Right lobe of liver (tissue), 6 donors: Measurements from ENCODE around the gene MYO3A. TPM values are rescaled to one million over a fixed set of nuclear protein-coding genes. Genes with fewer than 3 reads are reported as not detected.

Experiments used
- ATAC-seq, 4 donors: fragments of 200-7000 bp; cut with Tn5 transposase; one replicate each; pipeline ENCODE4 v1.9.1; 2020; ENCODE audit warnings: mild to moderate bottlenecking in 4 of 4, moderate library complexity in 4 of 4
- DNase-seq, 3 donors: peaks; one replicate each; pipeline ENCODE4 v3.0.0-alpha.2; 2020
- H3K27ac ChIP-seq, 3 donors: fragments of 200-600 bp; one replicate each; pipeline ENCODE4 v1.8.0; 2022
- H3K27me3 ChIP-seq, 2 donors: fragments of 200-600 bp; one replicate each; pipeline ENCODE4 v1.8.0; 2022
- H3K36me3 ChIP-seq, 4 donors: fragments of 200-600 bp; sonication (generic) in 1 of 4; one replicate each; pipeline versions ENCODE4 v1.5.1 to v1.8.0; 2017 to 2022; ENCODE audit warnings: control low read depth in 1 of 4
- H3K4me1 ChIP-seq, 4 donors: fragments of 200-600 bp; sonication (generic) in 1 of 4; one replicate each; pipeline versions ENCODE4 v1.5.1 to v1.8.0; 2017 to 2022; ENCODE audit warnings: control low read depth in 1 of 4
- H3K4me3 ChIP-seq, 3 donors: fragments of 200-600 bp; one replicate each; pipeline ENCODE4 v1.8.0; 2022
- H3K9me3 ChIP-seq, 4 donors: fragments of 200-600 bp; sonication (generic) in 1 of 4; one replicate each; pipeline versions ENCODE4 v1.5.1 to v1.8.0; 2017 to 2022; ENCODE audit warnings: control low read depth in 1 of 4
- CTCF ChIP-seq, 4 donors: fragments of 200-600 bp in 3 of 4; fragments of 450-650 bp in 1 of 4; IDR thresholded peaks; one replicate each; pipeline versions ENCODE4 v1.5.1 to v1.8.0; 2016 to 2022; ENCODE audit warnings: antibody characterized with exemption in 4 of 4, mild to moderate bottlenecking in 2 of 4
- POLR2A ChIP-seq: fragments of 450-650 bp; IDR thresholded peaks from one replicate; pipeline ENCODE4 v1.6.1; 2017; ENCODE audit warnings: antibody characterized with exemption, mild to moderate bottlenecking
- WGBS: methylation state at CpG from one replicate; pipeline ENCODE4 v1.1.6; 2018; ENCODE audit warnings: low coverage, low lambda C conversion rate; ENCODE audit not compliant: insufficient coverage; ENCODE audit errors: missing lambda C conversion rate; 5-methylcytosine and 5-hydroxymethylcytosine counted together
- intact Hi-C, 2 donors: fragments of 100-400 bp; cut with DNase I; formaldehyde crosslinking; loops; one replicate each; pipeline versions ENCODE4 v1.11.2 to v1.14.1; 2022
- total RNA-seq, 6 experiments: library from RNA; depleted of rRNA in 2 of 6; stranded (reverse); fragments of >200 nt in 2 of 6; fragmentation: NEBNext Ultra II Directional in 3 of 6; extraction: Animal tissue kit (Norgen Biotek cat#: 25700) in 3 of 6; gene quantifications; one replicate each; pipeline versions ENCODE4 v1.1.0 to v1.2.4, GENCODE V29; 2016 to 2023
- donor health status: DM: no; HTN: yes; CAD: no.
- donor health status: DM: no; HTN: no; CAD: no.
- donor health status: DM: no; HTN: no; CAD: no.
- donor health status: DM: no; HTN: yes; CAD: no.
- donor health status: DM: no; HTN: yes; CAD: no.

The MYO3A gene
- total RNA-seq, 6 experiments from 2014 or later, result 0.04 to 0.12 (median 0.12) TPM; not detected in 3

- 82% methylated on average over 1 of the region's 2 CpGs for WGBS
- Histone ChIP-seq H3K4me3 (no peak overlapping the region), H3K36me3 (no peaks in the 10 kb centered on the region), H3K4me1 (no peaks in the 10 kb centered on the region), H3K27ac (no peak overlapping the region), H3K9me3 (no peaks in the 10 kb centered on the region), H3K27me3 (no peaks in the 10 kb centered on the region)
- DNase-seq (no peak), ATAC-seq (no peak)
- TF ChIP-seq POLR2A (no peak), CTCF (IDR thresholded peaks at IDR 0.05) (no peak)
- intact Hi-C loops, result no loop called here
These were observed 271.2 kb downstream of the MYO3A start for GRCh38 chr10:26205223-26205622.

DNA sequence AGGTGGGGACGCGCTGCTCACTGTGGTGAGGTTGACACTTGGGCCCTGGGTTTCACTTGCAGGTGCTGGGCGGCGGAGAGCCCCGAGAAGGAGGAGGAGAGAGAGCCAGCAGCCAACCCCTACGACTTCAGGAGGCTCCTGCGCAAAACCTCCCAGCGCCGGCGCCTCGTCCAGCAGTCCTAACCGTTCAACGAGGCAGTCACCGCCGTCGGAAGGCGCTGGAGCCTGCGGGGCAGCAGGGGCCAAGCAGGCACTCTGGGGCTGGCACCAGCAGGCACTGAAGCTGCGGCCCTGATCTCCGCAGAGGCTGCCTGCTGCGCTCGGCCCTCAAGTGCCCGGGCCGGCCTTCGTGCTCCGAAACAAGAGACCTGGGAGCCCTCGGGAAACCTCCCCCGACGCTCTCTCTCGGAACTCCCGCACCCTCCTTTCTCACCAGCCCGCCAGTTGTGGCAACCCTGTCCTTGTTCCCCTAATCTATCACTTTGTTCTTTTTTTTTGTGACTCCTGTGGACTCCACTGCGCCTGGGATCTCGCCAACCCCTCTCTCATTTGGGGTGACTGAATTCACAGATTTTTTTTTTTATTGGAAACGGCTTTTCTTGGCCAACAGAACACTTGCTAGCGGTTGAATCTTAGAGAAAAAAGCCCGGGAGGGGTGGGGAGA, 277.9 kb downstream of the MYO3A start:
- no peak overlapping the region for H3K4me3 ChIP-seq
- WGBS, result 9% methylated on average over 12 of the region's 37 CpGs
- H3K4me1 ChIP-seq, result peaks cover 0 to 11% (median 0%) of the 10 kb centered on the region in 4 donors
- intact Hi-C loops, result no loop called here
- no peak overlapping the region for H3K27ac ChIP-seq
- H3K27me3 ChIP-seq, result peaks cover 0 to 35% of the 10 kb centered on the region in 2 donors
- TF ChIP-seq CTCF (IDR thresholded peaks at IDR 0.05) (no peak), POLR2A (no peak)
- H3K9me3 ChIP-seq, result no peaks in the 10 kb centered on the region
- H3K36me3 ChIP-seq, result no peaks in the 10 kb centered on the region
- DNase-seq (no peak), ATAC-seq (no peak)

DNA sequence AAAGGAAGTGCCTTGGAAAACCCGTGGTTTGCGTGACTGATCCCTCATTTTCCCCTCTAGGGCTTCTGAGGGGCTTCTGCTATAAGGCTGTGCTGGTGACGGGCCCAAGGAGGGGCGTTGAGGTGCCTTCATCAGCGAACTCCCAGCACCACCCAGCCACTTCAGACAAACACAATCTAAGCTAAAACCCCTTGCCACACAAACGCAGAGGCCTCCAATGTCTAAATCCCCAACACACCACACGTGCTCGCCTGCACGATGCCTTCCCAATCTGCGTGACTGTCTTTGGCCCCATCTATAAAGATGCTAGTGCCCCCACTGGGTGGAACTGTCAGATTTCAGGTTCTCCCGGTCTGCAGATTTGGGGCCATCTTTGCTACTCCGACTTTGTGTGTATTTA, 278.5 kb downstream of the MYO3A start:
- TF ChIP-seq POLR2A (no peak), CTCF (IDR thresholded peaks at IDR 0.05) (no peak)
- ATAC-seq, result no peak
- peaks cover 0 to 38% of the 10 kb centered on the region in 2 donors for H3K27me3 ChIP-seq

GRCh38 chr10:26213157-26213800, 279.2 kb downstream of the MYO3A start:
- DNase-seq, result no peak
- no peak for ATAC-seq
- TF ChIP-seq CTCF (IDR thresholded peaks at IDR 0.05), result no peak
- TF ChIP-seq POLR2A, result no peak
- WGBS, result 10% methylated on average over 4 of the region's 11 CpGs
- Histone ChIP-seq H3K9me3 (no peaks in the 10 kb centered on the region), H3K4me3 (no peak overlapping the region), H3K27me3 (peaks cover 0 to 45% of the 10 kb centered on the region in 2 donors), H3K36me3 (no peaks in the 10 kb centered on the region), H3K27ac (no peak overlapping the region), H3K4me1 (peaks cover 0 to 22% (median 0%) of the 10 kb centered on the region in 4 donors)
- intact Hi-C loops, result no loop called here

More for the DNA sequence above, 278.5 kb downstream of the MYO3A start:
- intact Hi-C loops, result no loop called here
- no peak for DNase-seq
- H3K4me3 ChIP-seq, result no peak overlapping the region
- no peak overlapping the region for H3K27ac ChIP-seq
- H3K4me1 ChIP-seq, result peaks cover 0 to 15% (median 0%) of the 10 kb centered on the region in 4 donors
- no peaks in the 10 kb centered on the region for H3K36me3 ChIP-seq
- H3K9me3 ChIP-seq, result no peaks in the 10 kb centered on the region
- 2% methylated on average over 10 of the region's 12 CpGs for WGBS
